ENCODE results near the gene FMNL1. TPM values are rescaled to one million over a fixed set of nuclear protein-coding genes. Genes with fewer than 3 reads are reported as not detected.

Gene FMNL1
- total RNA-seq, 1 donor from 2014 or later = 22.1 TPM

- no peaks in the 10 kb centered on the region for H3K36me3 ChIP-seq
- H3K27ac ChIP-seq = peak overlapping the region; percentile 85
- H3K4me3 ChIP-seq = peak overlapping the region; percentile 53 to 92
- no peak for TF ChIP-seq CTCF (IDR thresholded peaks at IDR 0.05)
- TF ChIP-seq POLR2AphosphoS5 (IDR thresholded peaks at IDR 0.05; ENCODE audit: insufficient read depth in 1 of 2, low read depth in 1 of 2) = no peak
- TF ChIP-seq POLR2A (IDR thresholded peaks at IDR 0.05) = no peak
- no peaks in the 10 kb centered on the region for H3K27me3 ChIP-seq
- intact Hi-C loops (cut with DNase I) = loop anchor here (5.0 kb wide), 2 partner anchors 164 to 434 kb away; no protein-coding TSS in a partner anchor
- H3K9me3 ChIP-seq = no peaks in the 10 kb centered on the region
- H3K4me1 ChIP-seq = peaks cover 54% of the 10 kb centered on the region
- no peak for DNase-seq (ENCODE audit: extremely low spot score in 2 of 2)
Observed at GRCh38 chr17:45222996-45223538, 1.4 kb downstream of the FMNL1 start.

GRCh38 chr17:45223539-45224528 lies 2.1 kb downstream of the FMNL1 start:
- H3K4me3 ChIP-seq = peak overlapping the region in 1 of 2 donors; percentile 53
- no peak for TF ChIP-seq POLR2A (IDR thresholded peaks at IDR 0.05)
- TF ChIP-seq CTCF (IDR thresholded peaks at IDR 0.05) = no peak
- no peak for TF ChIP-seq POLR2AphosphoS5 (IDR thresholded peaks at IDR 0.05; ENCODE audit: insufficient read depth in 1 of 2, low read depth in 1 of 2)
- H3K4me1 ChIP-seq = peaks cover 61% of the 10 kb centered on the region
- DNase-seq (ENCODE audit: extremely low spot score in 2 of 2) = no peak
- intact Hi-C loops (cut with DNase I) = loop anchor here (5.0 kb wide), 2 partner anchors 163 to 433 kb away; no protein-coding TSS in a partner anchor
- no peaks in the 10 kb centered on the region for H3K27me3 ChIP-seq
- H3K9me3 ChIP-seq = no peaks in the 10 kb centered on the region
- peak overlapping the region; percentile 85 for H3K27ac ChIP-seq
- no peaks in the 10 kb centered on the region for H3K36me3 ChIP-seq

GRCh38 chr17:45224671-45225050 lies 3.0 kb downstream of the FMNL1 start:
- intact Hi-C loops (cut with DNase I) = loop anchor here (5.0 kb wide), 2 partner anchors 163 to 433 kb away; no protein-coding TSS in a partner anchor
- H3K27ac ChIP-seq = peak overlapping the region; percentile 85
- H3K4me1 ChIP-seq = peaks cover 64% of the 10 kb centered on the region

DNA sequence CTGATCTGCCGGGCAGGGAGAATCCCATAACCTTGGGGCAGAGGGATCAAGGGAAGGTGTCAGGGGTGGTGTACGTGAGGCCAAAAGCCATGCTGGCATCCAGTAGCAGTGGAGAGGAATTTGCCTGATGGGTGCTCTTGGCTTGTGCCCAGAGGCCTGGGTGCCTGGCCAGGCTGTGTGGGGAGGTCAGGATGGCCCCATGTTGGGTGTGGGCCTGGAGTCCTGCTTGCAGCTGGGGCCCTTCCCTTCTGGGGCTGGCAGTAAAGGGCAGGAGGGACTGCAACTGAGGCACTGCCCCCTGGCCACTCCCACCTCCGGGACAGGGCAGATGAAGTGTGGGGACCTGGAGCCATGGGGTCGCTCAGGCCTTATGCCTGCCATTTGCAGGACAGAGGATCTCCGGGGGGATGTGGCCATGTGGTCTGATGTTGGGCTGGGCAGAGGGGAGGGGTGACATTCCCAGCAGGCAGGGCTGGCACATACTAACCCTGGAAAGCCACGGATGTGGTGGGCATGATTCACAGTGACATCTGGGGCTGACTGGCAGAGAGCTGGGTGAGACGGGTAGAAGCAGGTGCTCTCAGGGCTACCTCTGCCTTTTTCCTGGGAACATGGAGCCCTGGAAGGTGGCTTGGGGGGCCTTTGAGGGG lies 3.5 kb downstream of the FMNL1 start:
- peak overlapping the region in 1 of 2 donors; percentile 3 for H3K4me3 ChIP-seq
- peak overlapping the region; percentile 85 for H3K27ac ChIP-seq
- H3K27me3 ChIP-seq = no peaks in the 10 kb centered on the region
- H3K4me1 ChIP-seq = peaks cover 68% of the 10 kb centered on the region
- DNase-seq (ENCODE audit: extremely low spot score in 2 of 2) = no peak
- intact Hi-C loops (cut with DNase I) = no loop called here
- no peaks in the 10 kb centered on the region for H3K9me3 ChIP-seq
- H3K36me3 ChIP-seq = no peaks in the 10 kb centered on the region
- no peak for TF ChIP-seq POLR2A (IDR thresholded peaks at IDR 0.05)
- no peak for TF ChIP-seq CTCF (IDR thresholded peaks at IDR 0.05)
- no peak for TF ChIP-seq POLR2AphosphoS5 (IDR thresholded peaks at IDR 0.05; ENCODE audit: insufficient read depth in 1 of 2, low read depth in 1 of 2)

More at GRCh38 chr17:45224671-45225050, 3.0 kb downstream of the FMNL1 start:
- no peak for DNase-seq (ENCODE audit: extremely low spot score in 2 of 2)
- Histone ChIP-seq H3K4me3 (peak overlapping the region in 1 of 2 donors; percentile 3), H3K27me3 (no peaks in the 10 kb centered on the region), H3K36me3 (no peaks in the 10 kb centered on the region), H3K9me3 (no peaks in the 10 kb centered on the region)
- TF ChIP-seq CTCF (IDR thresholded peaks at IDR 0.05) (no peak), POLR2AphosphoS5 (IDR thresholded peaks at IDR 0.05; ENCODE audit: insufficient read depth in 1 of 2, low read depth in 1 of 2) (no peak), POLR2A (IDR thresholded peaks at IDR 0.05) (no peak)
